CD4-positive, alpha-beta T cell treated with Interleukin-21 for 1 hour (primary cell): ENCODE results near the gene CHD6.

Source experiments
- DNase-seq: peaks from one replicate; pipeline ENCODE4 v3.0.0-alpha.2; 2020

The CHD6 gene

DNA sequence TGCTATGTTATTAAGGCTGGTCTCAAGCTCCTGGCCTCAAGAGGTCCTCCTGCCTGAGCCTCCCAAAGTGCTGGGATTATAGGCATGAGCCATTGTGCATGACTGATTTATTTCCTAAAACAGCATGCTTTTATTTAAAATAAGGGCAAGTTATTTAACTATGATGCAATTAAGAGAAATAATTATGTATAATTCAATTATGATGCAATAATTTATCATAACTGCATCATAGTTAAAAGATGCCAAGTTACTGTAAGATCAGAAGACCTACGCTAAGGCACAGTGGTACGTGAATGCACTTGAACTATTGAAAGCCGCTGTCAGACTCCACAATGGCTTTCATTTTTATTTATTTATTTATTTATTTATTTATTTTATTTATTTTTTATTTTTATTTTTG lies 227.3 kb downstream of the CHD6 start:
- DNase-seq, result no peak

DNA sequence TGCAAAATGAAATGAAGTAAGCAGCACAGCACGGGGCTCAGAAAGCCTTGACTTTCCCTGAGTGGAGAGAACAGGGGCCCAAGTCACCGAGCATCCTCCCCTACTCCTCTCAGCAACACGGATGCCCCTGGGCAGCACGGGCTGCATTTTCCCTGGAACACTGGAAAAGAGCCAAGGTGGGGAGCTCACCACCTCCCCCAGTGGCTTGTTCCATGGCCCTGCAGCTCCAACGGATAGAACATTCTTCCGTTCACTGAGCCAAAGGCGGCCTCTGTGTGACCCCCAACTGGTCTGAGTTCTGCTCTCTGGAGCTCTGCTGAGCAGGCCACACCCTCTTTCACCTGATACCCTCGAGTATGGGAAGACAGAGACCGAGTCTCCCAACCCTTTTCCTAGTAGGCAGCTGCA lies 230.7 kb downstream of the CHD6 start:
- no peak for DNase-seq

DNA sequence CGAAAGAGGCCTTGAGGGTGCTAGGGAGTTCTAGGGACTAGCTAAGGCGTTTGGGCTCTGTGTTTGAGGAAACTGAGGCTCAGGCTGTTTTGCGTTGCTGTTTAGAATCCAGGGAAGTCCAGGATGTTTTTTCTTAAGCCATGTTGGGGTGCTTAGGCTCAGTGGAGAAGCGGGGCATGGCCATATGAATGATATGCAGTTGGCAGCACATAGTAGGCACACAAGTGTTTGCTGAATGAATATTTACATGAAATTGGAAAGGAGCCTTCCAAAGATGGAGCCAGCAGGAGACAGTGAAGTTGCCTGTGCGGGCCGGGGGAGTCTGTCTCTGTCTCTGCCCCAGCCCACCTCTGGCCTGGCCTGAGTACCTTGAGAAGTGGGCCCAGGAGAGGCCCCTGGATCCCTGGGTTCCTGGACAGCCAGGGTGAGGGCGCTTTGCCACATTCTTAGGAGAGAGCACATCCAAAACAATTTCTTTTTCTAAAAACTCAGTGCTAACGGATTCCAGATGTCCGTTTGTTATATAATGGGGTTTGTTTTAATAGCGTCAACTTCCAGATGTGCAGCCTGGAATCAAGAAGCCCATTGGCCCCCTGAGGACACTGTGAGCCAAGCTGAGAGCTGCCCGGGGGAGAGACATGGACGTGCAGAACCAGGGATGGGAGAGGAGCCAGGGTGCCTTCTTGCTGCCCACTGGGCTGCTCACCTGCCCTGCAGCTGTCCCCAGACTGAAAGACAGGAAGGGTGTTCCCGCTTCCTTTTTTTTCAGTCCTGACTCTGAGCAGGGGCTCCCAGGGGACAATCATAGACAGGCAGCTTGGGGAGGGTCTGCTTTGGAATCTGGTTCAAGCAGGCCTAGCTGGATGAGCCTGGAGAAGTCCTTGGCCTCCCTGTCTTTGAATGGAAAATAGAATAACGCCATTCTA lies 231.4 kb downstream of the CHD6 start:
- DNase-seq, result no peak

DNA sequence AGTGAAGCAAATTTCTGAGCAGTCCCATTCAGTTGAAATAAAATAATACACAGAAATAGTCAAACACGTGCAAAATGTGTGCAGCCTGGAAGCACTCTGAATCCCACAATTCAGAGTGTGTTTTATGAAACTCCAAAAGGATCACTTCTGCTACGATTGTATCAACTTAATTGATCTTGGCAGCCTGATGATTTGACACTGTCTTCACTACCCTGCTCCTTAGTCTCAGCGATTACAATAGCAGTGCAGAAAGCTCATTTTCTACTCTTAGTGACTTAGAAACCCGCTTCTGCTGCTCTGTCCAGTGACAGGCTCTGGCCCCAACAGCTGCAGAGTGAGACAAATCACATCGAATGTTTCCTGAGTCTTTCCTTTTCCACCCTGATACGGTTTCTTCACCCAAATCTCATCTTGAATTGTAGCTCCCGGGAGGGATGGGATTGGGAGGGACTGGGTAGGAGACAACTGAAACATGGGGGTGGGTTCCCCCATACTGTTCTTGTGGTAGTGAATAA lies 235.3 kb downstream of the CHD6 start:
- DNase-seq, result no peak

DNA sequence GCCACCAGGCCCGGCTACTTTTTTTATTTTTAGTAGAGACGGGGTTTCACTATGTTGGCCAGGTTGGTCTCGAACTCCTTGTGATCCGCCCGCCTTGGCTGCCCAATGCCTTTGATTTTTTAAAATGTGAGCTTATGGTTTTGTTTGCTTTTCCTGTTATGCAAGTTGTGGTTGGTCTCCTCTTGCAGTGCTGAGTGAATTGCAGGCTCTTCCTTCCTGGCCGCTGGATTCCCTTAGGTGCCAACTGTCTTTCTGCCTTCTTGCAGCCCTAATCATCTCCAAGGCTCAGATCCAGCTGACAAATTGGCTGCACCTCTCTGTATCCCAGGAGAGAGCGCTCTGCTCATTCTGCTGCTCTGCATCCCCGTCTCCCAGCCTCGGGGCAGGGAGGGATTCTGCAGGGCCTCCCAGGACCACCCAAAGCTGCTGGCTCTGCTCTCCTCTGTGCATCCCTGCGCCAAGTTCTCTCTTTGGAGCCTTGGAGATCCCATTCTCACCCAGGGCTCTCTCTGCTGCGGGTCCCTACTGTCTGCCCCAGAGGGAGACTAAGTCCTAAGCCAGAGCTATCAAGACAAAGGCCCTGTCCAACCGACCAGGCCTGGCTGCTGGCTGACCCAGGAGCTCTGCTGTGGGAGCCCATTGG lies 237.5 kb downstream of the CHD6 start:
- no peak for DNase-seq

DNA sequence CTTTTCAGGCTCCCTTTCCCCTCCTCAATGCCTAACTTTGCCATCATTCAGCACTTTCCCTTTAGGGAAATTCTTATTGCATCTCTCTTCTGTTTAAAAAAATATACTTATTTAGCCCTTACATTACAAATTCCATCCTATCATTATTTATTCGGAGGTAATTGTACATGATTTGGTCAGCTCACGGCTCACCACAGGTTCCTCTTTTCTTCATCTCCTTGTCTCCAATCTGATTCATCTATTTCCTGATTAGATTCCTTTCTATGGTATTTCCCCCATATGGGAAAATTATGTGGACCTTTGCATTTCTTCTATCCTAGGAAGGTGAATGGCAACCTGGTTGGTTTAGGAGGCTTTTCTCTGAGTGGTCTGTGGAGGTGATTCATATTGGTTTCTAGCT lies 238.6 kb downstream of the CHD6 start:
- no peak for DNase-seq

DNA sequence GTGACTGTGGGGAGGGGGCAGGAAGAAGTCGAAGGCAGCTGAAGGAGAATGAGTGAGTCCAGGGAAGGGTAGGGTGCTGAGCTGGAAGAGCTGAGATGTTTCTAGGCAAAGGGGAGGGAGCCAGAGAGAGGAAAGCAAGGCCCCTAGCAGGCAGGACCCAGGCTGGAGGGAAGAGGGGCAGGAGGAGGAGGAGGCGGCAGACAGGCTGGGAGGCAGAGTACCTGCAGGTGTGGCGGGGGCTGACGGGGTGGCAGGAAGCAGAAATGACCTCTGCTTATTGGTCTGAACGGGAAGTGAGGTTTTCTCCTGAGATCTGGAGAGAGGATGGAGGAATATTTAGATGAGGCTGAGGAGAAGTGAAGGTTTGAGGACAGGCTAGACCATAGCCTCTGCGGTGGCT lies 240.9 kb downstream of the CHD6 start:
- no peak for DNase-seq

DNA sequence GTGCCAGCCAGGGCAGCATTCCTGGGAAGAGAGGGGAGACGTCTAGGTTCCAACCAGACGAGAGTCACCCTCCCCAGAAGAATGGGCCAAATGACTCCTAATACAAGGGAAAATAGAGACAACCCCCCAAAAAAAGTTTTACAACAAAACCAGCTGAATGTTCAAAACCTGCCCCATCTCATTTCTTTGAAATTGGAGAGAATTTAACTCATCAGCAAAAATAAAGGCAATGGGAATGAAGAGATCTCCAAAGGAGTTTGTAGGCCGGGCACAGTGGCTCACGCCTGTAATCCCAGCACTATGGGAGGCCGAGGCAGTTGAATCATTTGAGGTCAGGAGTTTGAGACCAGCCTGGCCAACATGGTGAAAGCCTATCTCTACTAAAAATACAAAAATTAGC lies 241.8 kb downstream of the CHD6 start:
- DNase-seq, result no peak

DNA sequence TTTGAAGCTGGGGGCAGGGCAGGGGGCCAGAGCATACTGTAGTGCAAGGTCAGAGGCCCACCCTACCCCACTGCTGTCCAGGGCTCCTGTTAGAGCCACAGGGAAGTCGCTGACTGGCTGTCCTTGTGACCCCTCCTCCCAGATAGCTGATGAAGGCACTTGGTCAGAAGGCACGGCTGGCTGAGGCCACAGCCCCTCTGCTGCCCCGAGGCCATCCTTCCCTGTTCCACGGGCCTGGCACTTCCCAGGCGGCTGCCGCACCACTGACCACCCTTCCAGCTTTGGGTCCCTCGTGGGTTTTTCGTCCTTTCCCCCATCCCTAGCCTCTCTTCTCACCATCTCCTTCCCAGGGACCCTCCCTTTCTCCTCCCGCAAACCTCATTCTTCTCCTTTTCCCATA lies 242.3 kb downstream of the CHD6 start:
- DNase-seq, result no peak

DNA sequence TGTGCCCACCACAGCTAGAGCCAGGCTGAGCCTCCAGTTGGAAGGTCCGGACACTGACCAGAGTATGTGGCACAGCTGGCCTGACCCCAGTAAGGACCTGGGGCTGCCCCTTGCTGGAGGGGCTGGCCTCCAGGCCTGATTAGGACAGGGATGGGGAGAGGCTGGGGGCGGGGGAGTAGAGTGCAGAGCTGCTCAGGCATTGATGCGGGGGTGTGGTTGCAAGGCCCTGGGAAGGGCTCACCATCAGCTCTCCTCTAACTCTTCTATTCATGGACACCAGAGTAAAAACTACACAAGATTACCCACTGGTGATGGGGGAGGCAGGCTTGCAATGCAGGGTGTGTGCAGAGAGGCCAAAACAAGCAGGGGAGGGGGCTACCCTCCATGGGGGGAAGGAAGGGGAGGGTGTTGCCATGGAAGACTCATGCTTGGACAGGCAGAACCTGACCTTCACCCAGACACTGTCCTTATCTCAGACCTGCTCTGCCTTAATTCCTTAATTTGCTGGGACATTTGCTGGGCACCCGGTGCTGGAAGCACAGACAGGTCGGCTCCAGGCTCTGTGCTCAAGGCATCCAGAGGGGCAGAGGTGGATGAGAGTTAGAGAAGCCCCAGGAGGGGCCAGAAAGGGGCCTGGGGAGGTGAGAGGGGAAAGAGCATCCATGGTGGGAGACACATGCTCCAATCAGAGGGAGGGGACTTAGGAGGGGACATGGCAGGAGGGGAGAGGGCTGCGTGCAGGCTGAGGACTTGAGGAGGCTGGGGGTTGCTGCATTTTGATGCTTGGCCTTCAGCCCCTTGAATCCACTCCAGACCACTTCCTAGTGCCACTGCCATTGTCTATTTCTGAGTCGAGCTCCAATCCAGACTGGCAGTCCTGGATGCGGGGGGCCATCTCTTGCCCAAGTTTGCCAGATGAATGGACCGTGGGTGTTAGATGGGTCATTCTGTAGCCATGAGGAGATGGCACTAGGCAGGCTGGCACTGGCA lies 244.0 kb downstream of the CHD6 start:
- no peak for DNase-seq

DNA sequence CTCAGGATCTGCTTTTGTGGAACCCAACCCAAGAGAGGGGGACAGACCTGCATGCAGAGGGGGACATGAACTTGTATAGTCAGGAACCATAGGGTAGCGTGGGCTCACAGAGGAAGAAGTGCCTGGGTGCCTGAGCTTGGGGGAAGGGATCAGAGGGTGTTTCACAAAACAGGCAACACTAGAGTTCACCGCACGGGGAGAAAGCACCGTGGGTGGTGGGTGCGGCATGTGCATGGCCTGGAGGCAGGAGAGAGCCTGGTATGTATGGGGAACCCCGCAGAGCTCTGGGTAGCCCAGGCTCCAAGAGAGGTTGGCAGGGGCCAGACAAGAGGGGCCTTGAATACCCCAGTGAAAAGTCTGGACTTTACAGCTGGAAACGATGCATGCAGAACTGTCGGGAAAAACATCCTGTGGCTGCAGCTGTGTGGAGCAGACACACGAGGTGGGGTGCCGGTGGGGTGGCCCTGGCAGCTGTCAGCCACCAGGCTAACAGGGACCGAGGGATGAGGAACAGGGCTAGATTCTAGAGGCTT lies 244.9 kb downstream of the CHD6 start:
- no peak for DNase-seq

DNA sequence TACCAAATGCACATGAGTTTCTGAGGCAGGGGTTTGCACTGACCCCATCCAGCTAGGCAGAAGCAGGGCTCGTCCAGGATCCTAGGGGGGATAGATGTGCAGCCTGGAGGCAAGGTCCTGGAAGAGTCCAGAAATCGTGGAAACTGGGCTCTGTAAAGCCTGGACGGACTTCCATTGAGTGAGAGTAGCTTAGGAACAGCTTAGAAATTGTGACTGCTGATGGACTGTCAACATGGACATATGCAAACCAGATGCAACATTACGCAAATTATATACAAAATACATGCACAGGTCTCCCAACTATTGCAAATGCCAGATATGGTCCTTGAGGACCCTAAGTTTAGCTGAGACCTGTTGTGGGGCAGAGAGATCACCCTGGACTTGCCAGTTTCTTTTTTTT lies 246.8 kb downstream of the CHD6 start:
- DNase-seq, result no peak

DNA sequence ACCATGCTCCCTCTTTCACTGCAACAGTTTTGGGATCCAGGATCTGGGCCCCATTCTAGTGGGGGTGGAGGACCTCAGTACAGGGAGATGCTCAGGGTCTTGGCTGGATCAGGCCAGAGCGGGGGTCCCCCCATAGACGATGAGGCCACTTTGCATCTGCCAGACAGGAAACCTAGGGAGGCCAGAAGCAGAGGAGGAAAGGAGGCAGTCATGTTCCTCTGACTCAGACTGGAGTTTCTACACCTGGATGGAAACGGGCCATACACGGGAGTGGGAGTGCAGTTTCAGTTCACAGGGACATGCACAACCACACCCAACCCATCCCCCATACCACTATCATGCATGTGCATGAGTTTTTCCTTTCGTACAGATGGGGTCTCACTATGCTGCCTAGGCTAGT lies 248.0 kb downstream of the CHD6 start:
- DNase-seq, result no peak

DNA sequence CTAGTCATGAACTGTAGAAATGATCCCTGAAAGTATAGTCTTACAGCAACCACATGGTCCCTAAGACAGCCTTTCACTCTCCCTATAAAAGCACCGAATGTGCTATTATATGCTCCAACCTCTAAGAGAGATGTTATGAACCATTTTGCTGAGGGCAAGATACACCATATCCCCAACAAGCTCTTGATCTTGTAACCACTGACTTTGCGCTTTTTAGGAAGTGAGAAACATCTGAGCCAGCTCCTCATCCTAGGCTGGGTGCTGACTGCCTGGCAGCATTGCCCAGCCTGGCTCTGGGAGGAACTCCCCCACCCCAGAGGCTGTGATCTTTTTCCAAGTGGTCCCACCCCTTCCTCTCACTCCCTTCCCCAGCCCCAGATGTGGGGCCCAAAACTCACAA lies 248.5 kb downstream of the CHD6 start:
- no peak for DNase-seq

DNA sequence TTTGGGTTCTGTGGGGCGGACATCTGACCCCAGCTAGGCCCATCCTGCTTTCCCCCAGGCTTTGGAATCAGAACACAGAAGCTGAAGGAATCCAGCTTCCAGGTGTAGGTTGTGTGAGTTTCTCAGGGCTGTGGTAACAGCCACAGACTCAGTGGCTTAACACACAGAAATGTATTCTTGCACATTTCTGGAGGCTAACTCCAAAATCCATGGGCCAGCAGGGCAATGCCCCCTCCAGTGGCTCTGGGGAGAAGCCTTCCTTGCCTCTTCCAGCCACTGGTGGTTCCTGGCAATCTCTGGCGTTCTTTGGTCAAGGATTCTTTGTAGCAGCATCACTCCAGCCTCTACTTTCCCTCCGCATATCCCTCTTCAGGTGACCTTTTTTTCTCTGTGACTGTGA lies 250.2 kb downstream of the CHD6 start:
- DNase-seq, result no peak

DNA sequence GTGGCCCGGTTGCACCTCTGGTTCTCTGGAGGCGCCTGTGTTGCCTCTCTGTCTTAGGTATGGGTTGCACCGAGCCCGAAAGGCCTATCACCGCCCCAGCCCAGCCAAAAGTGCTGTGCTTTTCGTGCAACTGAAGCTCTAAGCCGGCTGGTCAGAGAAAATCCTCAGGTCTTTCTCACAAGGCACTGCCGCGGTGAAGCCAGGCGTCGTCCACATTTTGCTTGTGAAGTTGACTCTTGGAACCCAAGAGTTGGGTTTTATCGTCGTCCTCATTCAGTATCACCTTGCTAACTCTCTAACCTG lies 250.8 kb downstream of the CHD6 start:
- DNase-seq, result no peak

DNA sequence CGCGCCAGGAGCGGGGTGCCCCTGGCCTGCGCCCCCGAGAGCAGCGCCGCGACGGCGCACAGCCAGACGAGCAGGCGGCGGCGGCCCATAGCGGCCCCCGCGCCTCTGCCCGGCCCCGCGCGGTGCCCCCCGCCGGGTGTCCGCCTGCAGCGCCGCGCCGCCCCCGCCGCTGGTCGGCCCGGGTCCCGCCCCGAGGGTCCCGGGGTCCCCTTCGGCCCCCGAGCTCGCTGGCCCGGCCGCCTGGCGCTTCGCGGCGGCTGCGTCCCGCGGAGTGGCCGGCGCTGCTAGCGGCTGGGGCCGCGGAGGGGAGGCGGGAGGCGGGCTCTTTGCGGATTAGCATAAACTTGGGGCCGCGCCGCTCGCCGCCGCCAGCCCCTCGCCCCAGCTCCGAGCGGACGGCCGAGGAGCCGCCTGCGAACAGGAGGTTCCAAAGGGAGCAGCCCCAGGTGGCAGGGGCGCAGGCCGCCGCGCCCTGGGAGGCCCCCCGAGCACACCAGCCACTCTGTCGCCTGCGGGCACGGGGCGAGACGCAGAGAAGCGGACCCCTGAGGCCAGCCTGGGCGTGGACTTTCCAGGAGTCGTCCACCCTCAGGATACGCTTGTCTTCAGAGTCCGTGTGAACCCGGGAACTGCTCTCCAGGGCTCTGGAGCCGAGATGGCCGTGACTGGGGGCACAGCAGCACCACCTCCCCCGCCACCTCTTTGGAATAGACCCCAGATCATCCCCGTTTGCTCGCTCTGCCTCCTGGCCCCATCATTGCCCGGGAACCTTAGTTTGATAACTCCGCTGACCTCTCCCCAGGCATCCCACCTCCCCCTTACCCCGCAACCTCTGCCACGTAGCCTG lies 251.4 kb downstream of the CHD6 start, which contains the start of gene EMILIN3:
TSS of gene EMILIN3 (minus strand) at position 273 of the 847 bp plus-strand sequence. CDS start at position 89, 184 bp downstream.
- no peak for DNase-seq

DNA sequence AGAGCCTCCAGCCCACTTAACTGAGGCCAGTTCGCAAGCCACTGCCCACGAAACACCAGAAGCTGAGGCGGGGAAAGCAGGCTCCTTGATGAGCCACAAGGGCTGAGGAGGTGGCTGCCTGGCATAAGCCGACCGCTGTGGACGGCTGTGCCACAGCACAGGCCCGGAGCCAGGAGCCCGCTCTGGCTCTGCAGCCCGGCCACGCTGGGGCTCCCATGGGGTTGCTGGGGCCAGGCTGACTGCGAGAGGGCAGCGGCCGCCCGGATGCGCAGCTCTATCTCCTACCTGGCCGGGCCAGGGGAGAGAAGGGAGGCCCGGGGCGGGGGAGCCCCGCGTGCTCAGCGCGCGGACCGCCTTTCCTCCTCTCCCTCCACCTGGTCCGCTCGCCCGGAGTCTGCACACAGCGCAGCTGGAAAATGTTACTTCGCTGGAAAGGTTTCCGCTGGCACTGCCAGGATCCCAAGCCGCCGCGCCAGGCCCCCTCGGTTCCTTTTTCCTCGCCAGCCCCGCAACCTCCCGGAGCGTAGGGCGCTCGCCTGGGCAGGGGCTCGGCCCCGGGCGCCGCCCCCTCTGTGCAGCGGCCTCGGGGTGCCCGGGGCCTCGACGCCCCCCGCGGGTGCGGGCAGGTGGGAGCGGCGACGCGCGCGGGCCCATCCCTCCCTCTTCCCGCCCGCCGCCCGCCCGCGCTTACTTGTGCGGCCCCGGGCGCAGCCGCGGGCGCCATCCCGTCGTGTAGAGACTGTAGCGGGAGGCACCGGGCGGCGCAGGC lies 252.2 kb downstream of the CHD6 start:
- no peak for DNase-seq

DNA sequence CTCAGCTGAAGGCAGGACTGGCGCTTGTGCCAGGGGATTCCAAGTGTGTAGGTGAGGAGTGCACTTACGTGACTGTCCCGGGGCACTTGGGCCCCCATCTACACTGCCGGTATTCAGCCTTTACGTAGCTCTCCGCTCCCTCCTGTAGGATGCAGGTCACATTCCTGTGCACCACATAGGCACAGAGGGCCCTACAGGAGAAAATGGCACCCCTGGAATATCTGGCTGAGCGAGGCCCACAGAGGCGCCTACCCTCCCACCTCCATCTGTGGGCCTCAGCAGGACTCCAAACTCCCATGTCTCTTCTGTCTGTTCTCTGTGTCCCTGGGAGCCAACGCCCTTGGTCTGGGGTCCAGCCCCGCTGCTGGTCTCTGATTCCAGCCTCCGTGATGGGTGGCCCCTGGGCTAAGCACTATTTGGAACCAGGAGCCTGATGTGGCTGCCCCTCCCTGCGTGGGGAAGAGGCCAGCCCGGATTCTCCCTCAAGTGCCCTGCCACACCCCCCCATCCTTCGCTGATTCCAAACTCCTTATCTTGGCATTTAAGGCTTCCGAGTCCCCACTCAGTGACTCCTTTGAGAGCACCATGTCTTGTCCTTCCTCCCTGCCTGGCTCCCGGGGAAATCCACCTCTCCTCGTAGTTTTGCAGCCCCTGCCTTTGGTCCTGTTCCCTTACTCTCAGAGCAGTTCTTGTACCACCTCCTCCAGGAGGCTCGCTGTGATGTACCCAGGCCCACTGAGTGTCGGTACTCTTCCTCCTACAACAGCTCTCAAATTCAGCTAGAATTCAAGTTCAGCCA lies 253.0 kb downstream of the CHD6 start:
- no peak for DNase-seq

DNA sequence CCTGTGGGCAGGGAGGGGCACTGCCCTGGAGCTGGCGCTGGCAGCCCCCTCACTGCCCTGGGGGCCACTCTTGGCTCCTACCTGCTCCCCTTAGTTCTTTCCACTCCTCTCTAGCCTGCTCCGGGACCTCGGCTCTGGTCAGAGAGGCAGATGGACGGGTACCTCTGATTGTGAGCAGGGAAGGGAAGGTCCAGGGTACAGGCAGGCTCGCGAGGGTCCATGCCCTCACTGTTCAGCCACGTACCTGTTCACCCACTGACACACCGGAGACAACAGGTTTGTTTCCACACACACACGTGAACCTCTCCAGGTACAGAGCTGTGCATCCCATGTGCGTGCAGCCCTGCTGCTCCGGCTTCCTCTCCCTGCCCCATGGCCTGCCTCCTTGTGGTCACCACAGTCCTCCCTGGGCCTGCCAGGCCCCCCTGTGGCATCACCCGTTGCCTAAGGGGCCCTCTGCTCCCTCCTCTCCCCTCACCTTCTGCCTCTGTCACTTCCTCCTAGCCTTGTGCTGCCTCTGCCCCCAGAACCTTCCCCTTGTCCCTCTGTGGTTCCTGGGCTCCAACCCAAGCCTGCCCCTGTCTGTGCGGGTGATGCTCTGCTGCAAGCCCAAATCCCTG lies 253.8 kb downstream of the CHD6 start:
- DNase-seq, result no peak
